ENCODE data around the gene GYG1. TPM values are rescaled to one million over a fixed set of nuclear protein-coding genes. Genes with fewer than 3 reads are reported as not detected.
A peak's percentile ranks its signal among the peaks of the same experiment; 100 is the strongest.

The GYG1 gene
- total and polyA plus RNA-seq, 2 of the 4 experiments (the other 2 are of a cell fraction) = 48.4 to 90.3 TPM

DNA sequence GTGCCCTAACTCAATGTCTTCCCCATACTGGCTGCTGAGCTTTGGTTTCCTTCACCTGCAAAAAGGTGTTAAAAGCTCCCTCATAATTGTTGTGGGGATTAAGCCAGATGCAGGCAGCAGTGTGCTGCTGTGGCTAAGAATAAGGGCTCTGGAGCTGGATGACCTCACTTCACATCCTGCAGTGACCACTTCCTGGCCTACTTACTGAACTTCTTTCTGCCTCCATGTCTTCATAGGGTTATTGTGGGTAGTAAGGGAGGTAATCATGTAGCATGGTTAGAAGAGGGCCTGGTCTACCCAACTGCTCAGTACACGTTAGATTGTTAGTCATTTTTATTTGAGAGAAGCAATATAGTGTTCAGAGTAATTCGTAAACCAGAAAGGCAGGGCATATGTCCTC is 18.4 kb downstream of the GYG1 start:
- peaks cover 29% of the 10 kb centered on the region for H3K9me1 ChIP-seq (ENCODE audit: insufficient read depth, low read length)
- dilution Hi-C loops (cut with HindIII; ENCODE audit: low sequenced_read_pairs, unreplicated experiment) = no loop called here
- peaks cover 20% of the 10 kb centered on the region for H3K36me3 ChIP-seq (ENCODE audit: control insufficient read depth, insufficient read depth, low read length)
- peaks cover 21% of the 10 kb centered on the region for H3K4me1 ChIP-seq (ENCODE audit: control insufficient read depth, insufficient read depth, low read length)
- H4K91ac ChIP-seq (ENCODE audit: insufficient read depth, low read depth, low read length) = peak overlapping the region; percentile 56
- H2AFZ ChIP-seq (replicated peaks; ENCODE audit: low read length, poor library complexity) = no peak overlapping the region
- TF ChIP-seq POLR2A (IDR thresholded peaks at IDR 0.05; ENCODE audit: low read depth, low read length) (no peak), MXI1 (IDR thresholded peaks at IDR 0.05; ENCODE audit: borderline replicate concordance, low read depth, low read length) (no peak), MAZ (IDR thresholded peaks at IDR 0.05; ENCODE audit: borderline replicate concordance, low read depth, low read length) (no peak), CHD1 (IDR thresholded peaks at IDR 0.05; ENCODE audit: low read depth, low read length) (no peak)
- TF ChIP-seq, protein P1, sequence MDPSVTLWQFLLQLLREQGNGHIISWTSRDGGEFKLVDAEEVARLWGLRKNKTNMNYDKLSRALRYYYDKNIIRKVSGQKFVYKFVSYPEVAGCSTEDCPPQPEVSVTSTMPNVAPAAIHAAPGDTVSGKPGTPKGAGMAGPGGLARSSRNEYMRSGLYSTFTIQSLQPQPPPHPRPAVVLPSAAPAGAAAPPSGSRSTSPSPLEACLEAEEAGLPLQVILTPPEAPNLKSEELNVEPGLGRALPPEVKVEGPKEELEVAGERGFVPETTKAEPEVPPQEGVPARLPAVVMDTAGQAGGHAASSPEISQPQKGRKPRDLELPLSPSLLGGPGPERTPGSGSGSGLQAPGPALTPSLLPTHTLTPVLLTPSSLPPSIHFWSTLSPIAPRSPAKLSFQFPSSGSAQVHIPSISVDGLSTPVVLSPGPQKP (IDR thresholded peaks at IDR 0.05; ENCODE audit: borderline replicate concordance, low read depth, low read length) = no peak
- TF ChIP-seq, protein P2, sequence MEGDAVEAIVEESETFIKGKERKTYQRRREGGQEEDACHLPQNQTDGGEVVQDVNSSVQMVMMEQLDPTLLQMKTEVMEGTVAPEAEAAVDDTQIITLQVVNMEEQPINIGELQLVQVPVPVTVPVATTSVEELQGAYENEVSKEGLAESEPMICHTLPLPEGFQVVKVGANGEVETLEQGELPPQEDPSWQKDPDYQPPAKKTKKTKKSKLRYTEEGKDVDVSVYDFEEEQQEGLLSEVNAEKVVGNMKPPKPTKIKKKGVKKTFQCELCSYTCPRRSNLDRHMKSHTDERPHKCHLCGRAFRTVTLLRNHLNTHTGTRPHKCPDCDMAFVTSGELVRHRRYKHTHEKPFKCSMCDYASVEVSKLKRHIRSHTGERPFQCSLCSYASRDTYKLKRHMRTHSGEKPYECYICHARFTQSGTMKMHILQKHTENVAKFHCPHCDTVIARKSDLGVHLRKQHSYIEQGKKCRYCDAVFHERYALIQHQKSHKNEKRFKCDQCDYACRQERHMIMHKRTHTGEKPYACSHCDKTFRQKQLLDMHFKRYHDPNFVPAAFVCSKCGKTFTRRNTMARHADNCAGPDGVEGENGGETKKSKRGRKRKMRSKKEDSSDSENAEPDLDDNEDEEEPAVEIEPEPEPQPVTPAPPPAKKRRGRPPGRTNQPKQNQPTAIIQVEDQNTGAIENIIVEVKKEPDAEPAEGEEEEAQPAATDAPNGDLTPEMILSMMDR (conservative IDR thresholded peaks at IDR 0.05; ENCODE audit: low read depth, low read length) = no peak
- peak overlapping the region; percentile 61 for H3K14ac ChIP-seq (replicated peaks; ENCODE audit: low read depth, low read length)
- H3K9ac ChIP-seq (ENCODE audit: low read depth, low read length) = no peak overlapping the region
- H2BK5ac ChIP-seq (ENCODE audit: low read depth, low read length, poor library complexity, severe bottlenecking) = peak overlapping the region; percentile 91
- no CpG with 5 or more reads among the region's 2 CpGs for WGBS, 2 experiments (ENCODE audit: extremely low coverage in 2 of 2, insufficient read length in 1 of 2)
- POLR2A ChIA-PET (ENCODE audit: unreplicated experiment) = no interaction called here
- CTCF ChIA-PET = no interaction called here
- H3K4me3 ChIP-seq (ENCODE audit: insufficient read depth, low read depth, low read length) = no peak overlapping the region
- peak overlapping the region; percentile 9 to 20; a peak in 3 of 4 replicates for H4K8ac ChIP-seq (ENCODE audit: low read depth in 2 of 2, low read length in 2 of 2)
- H2BK120ac ChIP-seq (ENCODE audit: low read depth, low read length) = peak overlapping the region; percentile 74
- in situ Hi-C loops (cut with MboI; ENCODE audit: low sequenced_read_pairs) = no loop called here
- peak overlapping the region; percentile 69 for H2BK15ac ChIP-seq (ENCODE audit: low read depth, low read length)
- peaks cover 24 to 60% of the 10 kb centered on the region in 2 experiments for H3K79me1 ChIP-seq (ENCODE audit: low read depth in 1 of 2, low read length in 2 of 2)
- H2AK5ac ChIP-seq (ENCODE audit: low read depth, low read length) = peak overlapping the region; percentile 37
- no peaks in the 10 kb centered on the region for H3K27me3 ChIP-seq (ENCODE audit: control insufficient read depth, insufficient read depth, low read length)
- H4K5ac ChIP-seq (ENCODE audit: low read depth, low read length) = peak overlapping the region; percentile 69; the same call in 1 of the 2 replicates
- DNase-seq (peak; percentile 69), ATAC-seq (ENCODE audit: low read depth) (no peak)
- H3K4me2 ChIP-seq (ENCODE audit: low read depth, low read length) = no peak overlapping the region
- BruUV-seq (replicated peaks) = no TSS peak
- H3K27ac ChIP-seq (ENCODE audit: insufficient read depth, low read length) = peak overlapping the region; percentile 19
- H2BK20ac ChIP-seq (ENCODE audit: low read depth, low read length) = peak overlapping the region; percentile 82
- no peaks in the 10 kb centered on the region for H3K9me3 ChIP-seq (ENCODE audit: control insufficient read depth, insufficient read depth, low read length)
- peak overlapping the region; percentile 22 for H3K18ac ChIP-seq (ENCODE audit: low read depth, low read length)
- intact Hi-C loops (cut with micrococcal nuclease) = no loop called here
- H2AK9ac ChIP-seq (replicated peaks; ENCODE audit: low read depth, low read length, poor library complexity) = no peak overlapping the region
- peak overlapping the region; percentile 86 for H3K4ac ChIP-seq (ENCODE audit: low read depth, low read length)
- H3K56ac ChIP-seq (ENCODE audit: extremely low read depth, insufficient read depth, low read length) = no peak overlapping the region
- H4K20me1 ChIP-seq (ENCODE audit: insufficient read depth, low read length) = no peaks in the 10 kb centered on the region
- peak overlapping the region; percentile 62 for H3K23ac ChIP-seq (ENCODE audit: low read depth, low read length)
